ENCODE data around the gene PMP22. TPM values are rescaled to one million over a fixed set of nuclear protein-coding genes. Genes with fewer than 3 reads are reported as not detected.

The PMP22 gene
- total RNA-seq (2022; extraction: Qiagen RNA extraction) = 254 to 305 TPM (median 275 TPM) in 5 replicates

GRCh38 chr17:15265131-15265530, at the start of gene PMP22:
Gene PMP22, minus strand, starts transcription at chr17:15265326. Its CDS starts 4,599 bp downstream, at chr17:15260727.

Other genes starting within 250 kb of the PMP22 start
- gene TEKT3, start 76.3 kb upstream of the PMP22 start, total RNA-seq (2022; extraction: Qiagen RNA extraction) = 0.16 to 0.21 TPM in 2 of 5 replicates, not detected in the others
- 0.85 to 1.4 TPM (median 1.1 TPM) in 4 of 5 replicates, not detected in the other for gene CDRT4, start 202.3 kb upstream of the PMP22 start, total RNA-seq (2022; extraction: Qiagen RNA extraction)

Data from A549 treated with CORT108297 at 1 μM for 4 hours (cell line).